GF-D8 (cell line): ENCODE measurements around the gene OXSR1.
"Not testable (repeated sequence)": the region's sequence is repeated elsewhere in the genome, so short reads cannot be mapped to it uniquely, and the experiment has no call there.

ENCODE experiments used
- DNase-seq: peaks from one replicate; lab custom pipeline; 2025; lab: John Stamatoyannopoulos, UW

The OXSR1 gene

GRCh38 chr3:38270606-38271005 is 105.3 kb downstream of the OXSR1 start:
- DNase-seq = no peak

GRCh38 chr3:38271553-38271952 is 106.2 kb downstream of the OXSR1 start:
- DNase-seq = no peak

- DNase-seq = no peak
Observed at GRCh38 chr3:38274864-38275649, 109.7 kb downstream of the OXSR1 start.

GRCh38 chr3:38275658-38276057 is 110.3 kb downstream of the OXSR1 start:
- DNase-seq = no peak

- no peak for DNase-seq
Observed at GRCh38 chr3:38276081-38276916, 111.0 kb downstream of the OXSR1 start.

GRCh38 chr3:38276917-38277630 is 111.7 kb downstream of the OXSR1 start:
- no peak for DNase-seq

- no peak for DNase-seq
Observed at GRCh38 chr3:38278841-38279240, 113.5 kb downstream of the OXSR1 start.

GRCh38 chr3:38281895-38282686 is 116.8 kb downstream of the OXSR1 start, which contains the start of gene SLC22A14:
Gene SLC22A14 (plus strand): TSS chr3:38282294. CDS start chr3:38306027, 23,733 bp downstream.
- no peak for DNase-seq

- DNase-seq = no peak
Observed at GRCh38 chr3:38283810-38284755, 118.7 kb downstream of the OXSR1 start.

- no peak for DNase-seq
Observed at GRCh38 chr3:38284756-38285150, 119.4 kb downstream of the OXSR1 start.

- DNase-seq = not testable (repeated sequence)
Observed at GRCh38 chr3:38289286-38290217, 124.2 kb downstream of the OXSR1 start.

GRCh38 chr3:38297053-38297452 is 131.7 kb downstream of the OXSR1 start:
- not testable (repeated sequence) for DNase-seq

GRCh38 chr3:38297537-38297936 is 132.2 kb downstream of the OXSR1 start:
- no peak for DNase-seq

GRCh38 chr3:38297947-38298711 is 132.8 kb downstream of the OXSR1 start:
- no peak for DNase-seq
